SK-N-SH treated with all-trans-retinoic acid at 6 μM for 48 hours (cell line): Measurements from ENCODE around the gene MYH14.

Source experiments
- ATAC-seq: fragments of 200-7000 bp; cut with Tn5 transposase; 3 replicates; pipeline ENCODE4 v1.9.1; 2020; ENCODE audit warnings: mild to moderate bottlenecking, moderate library complexity
- ARNTL ChIP-seq: fragments of 450-650 bp; formaldehyde crosslinking; IDR thresholded peaks from 2 replicates; pipeline ENCODE4 v1.5.0; 2020; ENCODE audit warnings: low read depth, mild to moderate bottlenecking, moderate library complexity, borderline replicate concordance
- BACH2 ChIP-seq: fragments of 250-450 bp; sonication (Bioruptor Pico); IDR thresholded peaks from 2 replicates; pipeline ENCODE4 v1.9.0; 2021; ENCODE audit warnings: mild to moderate bottlenecking, borderline replicate concordance
- CSDC2 ChIP-seq: fragments of 250-450 bp; sonication (Bioruptor Pico); IDR thresholded peaks from 2 replicates; pipeline ENCODE4 v1.5.0; 2020; ENCODE audit warnings: mild to moderate bottlenecking, moderate library complexity
- ESRRG ChIP-seq: fragments of 250-450 bp; sonication (Bioruptor Pico); IDR thresholded peaks from 2 replicates; pipeline ENCODE4 v1.6.1; 2021; ENCODE audit warnings: mild to moderate bottlenecking
- GLIS3 ChIP-seq: fragments of 250-450 bp; sonication (Bioruptor Pico); IDR thresholded peaks from 2 replicates; pipeline ENCODE4 v1.5.0; 2020; ENCODE audit warnings: mild to moderate bottlenecking, moderate library complexity
- ISL1 ChIP-seq: fragments of 250-450 bp; sonication (Bioruptor Pico); IDR thresholded peaks from 2 replicates; pipeline ENCODE4 v2.1.2; 2022; ENCODE audit warnings: mild to moderate bottlenecking, moderate library complexity
- OSR1 ChIP-seq: fragments of 250-450 bp; sonication (Bioruptor Pico); IDR thresholded peaks from 2 replicates; pipeline ENCODE4 v1.8.0; 2022; ENCODE audit warnings: moderate library complexity, mild to moderate bottlenecking, inconsistent platforms
- PPARA ChIP-seq: fragments of 250-450 bp; sonication (Bioruptor Pico); IDR thresholded peaks from 2 replicates; pipeline ENCODE4 v1.5.0; 2020; ENCODE audit warnings: mild to moderate bottlenecking, borderline replicate concordance
- RARB ChIP-seq: fragments of 250-450 bp; sonication (Bioruptor Pico); IDR thresholded peaks from 2 replicates; pipeline ENCODE4 v1.8.0; 2021; ENCODE audit warnings: mild to moderate bottlenecking, moderate library complexity
- SNAI2 ChIP-seq: fragments of 250-450 bp; sonication (Bioruptor Pico); IDR thresholded peaks from 2 replicates; pipeline ENCODE4 v1.5.0; 2020; ENCODE audit warnings: mild to moderate bottlenecking, moderate library complexity
- TCF4 ChIP-seq: fragments of 250-450 bp; sonication (Bioruptor Pico); IDR thresholded peaks from 2 replicates; pipeline ENCODE4 v1.8.0; 2021; ENCODE audit warnings: mild to moderate bottlenecking, moderate library complexity, borderline replicate concordance
- TOX ChIP-seq: fragments of 250-450 bp; sonication (Bioruptor Pico); IDR thresholded peaks from 2 replicates; pipeline ENCODE4 v1.8.0; 2021; ENCODE audit warnings: mild to moderate bottlenecking, moderate library complexity, borderline replicate concordance
- ZC3H10 ChIP-seq: fragments of 250-450 bp; sonication (Bioruptor Pico); IDR thresholded peaks from 2 replicates; pipeline ENCODE4 v1.5.1; 2021; ENCODE audit warnings: mild to moderate bottlenecking, moderate library complexity
- ZFP3 ChIP-seq: fragments of 250-450 bp; sonication (Bioruptor Pico); IDR thresholded peaks from 2 replicates; pipeline ENCODE4 v1.5.0; 2020; ENCODE audit warnings: mild to moderate bottlenecking, moderate library complexity
- ZFP30 ChIP-seq: fragments of 450-650 bp; formaldehyde crosslinking; IDR thresholded peaks from 2 replicates; pipeline ENCODE4 v1.5.0; 2022; ENCODE audit warnings: mild to moderate bottlenecking, moderate library complexity
- ZNF8 ChIP-seq: fragments of 450-650 bp; formaldehyde crosslinking; IDR thresholded peaks from 2 replicates; pipeline ENCODE4 v1.5.0; 2020; ENCODE audit warnings: mild to moderate bottlenecking, moderate library complexity
- TF ChIP-seq, protein P1 (sequence below): fragments of 250-450 bp; sonication (Bioruptor Pico); IDR thresholded peaks from 2 replicates; pipeline ENCODE4 v1.5.1; 2020; ENCODE audit warnings: low read depth, mild to moderate bottlenecking, moderate library complexity
- TF ChIP-seq, protein P2 (sequence below): fragments of 250-450 bp; sonication (Bioruptor Pico); IDR thresholded peaks from 2 replicates; pipeline ENCODE4 v1.5.1; 2021; ENCODE audit warnings: mild to moderate bottlenecking, moderate library complexity
- TF ChIP-seq, protein P3 (sequence below): fragments of 250-450 bp; sonication (Bioruptor Pico); IDR thresholded peaks from 2 replicates; pipeline ENCODE4 v1.5.0; 2020; ENCODE audit warnings: mild to moderate bottlenecking, moderate library complexity
- TF ChIP-seq, protein P4 (sequence below): fragments of 250-450 bp; sonication (Bioruptor Pico); IDR thresholded peaks from 2 replicates; pipeline ENCODE4 v1.8.0; 2020; ENCODE audit warnings: mild to moderate bottlenecking, moderate library complexity, borderline replicate concordance
- TF ChIP-seq, protein P5 (sequence below): fragments of 250-450 bp; sonication (Bioruptor Pico); IDR thresholded peaks from 2 replicates; pipeline ENCODE4 v1.8.0; 2021; ENCODE audit warnings: low read depth, mild to moderate bottlenecking, moderate library complexity, borderline replicate concordance

The MYH14 gene

DNA sequence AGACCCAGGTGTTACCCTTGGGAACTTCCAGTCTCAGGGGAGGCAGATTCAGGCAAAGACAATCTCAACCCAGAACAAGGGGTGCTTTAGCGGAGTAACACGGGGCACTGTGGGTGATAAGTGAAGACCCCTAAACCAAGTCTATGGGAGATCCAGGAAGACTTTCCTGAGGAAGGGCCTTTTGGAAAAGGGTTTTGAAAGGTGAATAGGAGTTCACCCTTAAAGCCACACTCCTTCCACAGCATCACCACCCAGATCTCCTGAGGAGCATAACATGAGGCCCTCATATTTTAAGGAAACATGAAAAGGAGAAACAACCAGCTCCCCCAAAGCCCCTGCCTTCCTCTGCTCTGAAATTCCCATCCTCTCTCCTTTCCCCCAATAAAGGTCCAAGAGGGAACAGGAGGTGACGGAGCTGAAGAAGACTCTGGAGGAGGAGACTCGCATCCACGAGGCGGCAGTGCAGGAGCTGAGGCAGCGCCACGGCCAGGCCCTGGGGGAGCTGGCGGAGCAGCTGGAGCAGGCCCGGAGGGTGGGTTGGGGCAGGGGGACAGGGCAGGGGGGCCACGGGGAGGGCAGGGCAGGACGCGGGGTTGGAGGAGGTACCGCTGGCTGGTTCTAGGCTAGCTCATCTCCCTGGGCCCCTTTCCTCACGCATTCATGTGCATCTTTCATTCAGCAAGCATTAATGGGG is 73.1 kb downstream of the MYH14 start:
- TF ChIP-seq RARB (CRISPR knock-in tag) (no peak), ZFP3 (CRISPR knock-in tag) (peak; percentile 94)
- ATAC-seq: no peak

DNA sequence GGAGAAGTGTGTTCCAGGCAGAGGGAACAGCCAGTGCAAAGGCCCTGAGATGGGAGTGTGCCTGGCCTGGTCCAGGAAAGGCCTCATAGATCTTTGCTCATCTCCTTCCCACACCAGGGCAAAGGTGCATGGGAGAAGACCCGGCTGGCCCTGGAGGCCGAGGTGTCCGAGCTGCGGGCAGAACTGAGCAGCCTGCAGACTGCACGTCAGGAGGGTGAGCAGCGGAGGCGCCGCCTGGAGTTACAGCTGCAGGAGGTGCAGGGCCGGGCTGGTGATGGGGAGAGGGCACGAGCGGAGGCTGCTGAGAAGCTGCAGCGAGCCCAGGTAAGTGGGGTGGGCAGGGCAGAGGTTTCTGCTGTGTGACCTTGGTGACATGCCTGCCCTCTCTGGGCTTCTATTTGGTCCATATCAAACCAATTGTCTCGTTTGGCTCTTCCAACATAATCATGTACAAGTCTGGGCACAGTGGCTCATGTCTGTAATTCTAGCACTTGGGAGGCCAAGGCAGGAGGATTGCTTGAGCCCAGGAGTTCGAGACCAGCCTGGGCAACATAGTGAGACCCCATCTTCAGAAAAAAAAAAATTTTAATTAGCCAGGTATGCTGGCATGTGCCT is 74.7 kb downstream of the MYH14 start:
- TF ChIP-seq ZFP3 (CRISPR knock-in tag) (no peak), ISL1 (CRISPR knock-in tag) (no peak), RARB (CRISPR knock-in tag) (no peak), ESRRG (CRISPR knock-in tag) (no peak), SNAI2 (no peak), ZNF8 (no peak), ZC3H10 (CRISPR knock-in tag) (no peak), TCF4 (CRISPR knock-in tag) (no peak), ARNTL (CRISPR knock-in tag) (no peak), CSDC2 (CRISPR knock-in tag) (no peak), ZFP30 (CRISPR knock-in tag) (no peak), PPARA (CRISPR knock-in tag) (no peak), TOX (CRISPR knock-in tag) (no peak)
- TF ChIP-seq, protein P1, sequence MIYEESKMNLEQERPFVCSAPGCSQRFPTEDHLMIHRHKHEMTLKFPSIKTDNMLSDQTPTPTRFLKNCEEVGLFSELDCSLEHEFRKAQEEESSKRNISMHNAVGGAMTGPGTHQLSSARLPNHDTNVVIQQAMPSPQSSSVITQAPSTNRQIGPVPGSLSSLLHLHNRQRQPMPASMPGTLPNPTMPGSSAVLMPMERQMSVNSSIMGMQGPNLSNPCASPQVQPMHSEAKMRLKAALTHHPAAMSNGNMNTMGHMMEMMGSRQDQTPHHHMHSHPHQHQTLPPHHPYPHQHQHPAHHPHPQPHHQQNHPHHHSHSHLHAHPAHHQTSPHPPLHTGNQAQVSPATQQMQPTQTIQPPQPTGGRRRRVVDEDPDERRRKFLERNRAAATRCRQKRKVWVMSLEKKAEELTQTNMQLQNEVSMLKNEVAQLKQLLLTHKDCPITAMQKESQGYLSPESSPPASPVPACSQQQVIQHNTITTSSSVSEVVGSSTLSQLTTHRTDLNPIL (CRISPR knock-in tag): no peak
- TF ChIP-seq, protein P2, sequence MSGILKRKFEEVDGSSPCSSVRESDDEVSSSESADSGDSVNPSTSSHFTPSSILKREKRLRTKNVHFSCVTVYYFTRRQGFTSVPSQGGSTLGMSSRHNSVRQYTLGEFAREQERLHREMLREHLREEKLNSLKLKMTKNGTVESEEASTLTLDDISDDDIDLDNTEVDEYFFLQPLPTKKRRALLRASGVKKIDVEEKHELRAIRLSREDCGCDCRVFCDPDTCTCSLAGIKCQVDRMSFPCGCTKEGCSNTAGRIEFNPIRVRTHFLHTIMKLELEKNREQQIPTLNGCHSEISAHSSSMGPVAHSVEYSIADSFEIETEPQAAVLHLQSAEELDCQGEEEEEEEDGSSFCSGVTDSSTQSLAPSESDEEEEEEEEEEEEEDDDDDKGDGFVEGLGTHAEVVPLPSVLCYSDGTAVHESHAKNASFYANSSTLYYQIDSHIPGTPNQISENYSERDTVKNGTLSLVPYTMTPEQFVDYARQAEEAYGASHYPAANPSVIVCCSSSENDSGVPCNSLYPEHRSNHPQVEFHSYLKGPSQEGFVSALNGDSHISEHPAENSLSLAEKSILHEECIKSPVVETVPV (CRISPR knock-in tag): no peak
- TF ChIP-seq, protein P3, sequence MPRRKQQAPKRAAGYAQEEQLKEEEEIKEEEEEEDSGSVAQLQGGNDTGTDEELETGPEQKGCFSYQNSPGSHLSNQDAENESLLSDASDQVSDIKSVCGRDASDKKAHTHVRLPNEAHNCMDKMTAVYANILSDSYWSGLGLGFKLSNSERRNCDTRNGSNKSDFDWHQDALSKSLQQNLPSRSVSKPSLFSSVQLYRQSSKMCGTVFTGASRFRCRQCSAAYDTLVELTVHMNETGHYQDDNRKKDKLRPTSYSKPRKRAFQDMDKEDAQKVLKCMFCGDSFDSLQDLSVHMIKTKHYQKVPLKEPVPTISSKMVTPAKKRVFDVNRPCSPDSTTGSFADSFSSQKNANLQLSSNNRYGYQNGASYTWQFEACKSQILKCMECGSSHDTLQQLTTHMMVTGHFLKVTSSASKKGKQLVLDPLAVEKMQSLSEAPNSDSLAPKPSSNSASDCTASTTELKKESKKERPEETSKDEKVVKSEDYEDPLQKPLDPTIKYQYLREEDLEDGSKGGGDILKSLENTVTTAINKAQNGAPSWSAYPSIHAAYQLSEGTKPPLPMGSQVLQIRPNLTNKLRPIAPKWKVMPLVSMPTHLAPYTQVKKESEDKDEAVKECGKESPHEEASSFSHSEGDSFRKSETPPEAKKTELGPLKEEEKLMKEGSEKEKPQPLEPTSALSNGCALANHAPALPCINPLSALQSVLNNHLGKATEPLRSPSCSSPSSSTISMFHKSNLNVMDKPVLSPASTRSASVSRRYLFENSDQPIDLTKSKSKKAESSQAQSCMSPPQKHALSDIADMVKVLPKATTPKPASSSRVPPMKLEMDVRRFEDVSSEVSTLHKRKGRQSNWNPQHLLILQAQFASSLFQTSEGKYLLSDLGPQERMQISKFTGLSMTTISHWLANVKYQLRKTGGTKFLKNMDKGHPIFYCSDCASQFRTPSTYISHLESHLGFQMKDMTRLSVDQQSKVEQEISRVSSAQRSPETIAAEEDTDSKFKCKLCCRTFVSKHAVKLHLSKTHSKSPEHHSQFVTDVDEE (CRISPR knock-in tag): no peak
- TF ChIP-seq, protein P4, sequence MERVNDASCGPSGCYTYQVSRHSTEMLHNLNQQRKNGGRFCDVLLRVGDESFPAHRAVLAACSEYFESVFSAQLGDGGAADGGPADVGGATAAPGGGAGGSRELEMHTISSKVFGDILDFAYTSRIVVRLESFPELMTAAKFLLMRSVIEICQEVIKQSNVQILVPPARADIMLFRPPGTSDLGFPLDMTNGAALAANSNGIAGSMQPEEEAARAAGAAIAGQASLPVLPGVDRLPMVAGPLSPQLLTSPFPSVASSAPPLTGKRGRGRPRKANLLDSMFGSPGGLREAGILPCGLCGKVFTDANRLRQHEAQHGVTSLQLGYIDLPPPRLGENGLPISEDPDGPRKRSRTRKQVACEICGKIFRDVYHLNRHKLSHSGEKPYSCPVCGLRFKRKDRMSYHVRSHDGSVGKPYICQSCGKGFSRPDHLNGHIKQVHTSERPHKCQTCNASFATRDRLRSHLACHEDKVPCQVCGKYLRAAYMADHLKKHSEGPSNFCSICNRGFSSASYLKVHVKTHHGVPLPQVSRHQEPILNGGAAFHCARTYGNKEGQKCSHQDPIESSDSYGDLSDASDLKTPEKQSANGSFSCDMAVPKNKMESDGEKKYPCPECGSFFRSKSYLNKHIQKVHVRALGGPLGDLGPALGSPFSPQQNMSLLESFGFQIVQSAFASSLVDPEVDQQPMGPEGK (CRISPR knock-in tag): no peak
- no peak for ATAC-seq

DNA sequence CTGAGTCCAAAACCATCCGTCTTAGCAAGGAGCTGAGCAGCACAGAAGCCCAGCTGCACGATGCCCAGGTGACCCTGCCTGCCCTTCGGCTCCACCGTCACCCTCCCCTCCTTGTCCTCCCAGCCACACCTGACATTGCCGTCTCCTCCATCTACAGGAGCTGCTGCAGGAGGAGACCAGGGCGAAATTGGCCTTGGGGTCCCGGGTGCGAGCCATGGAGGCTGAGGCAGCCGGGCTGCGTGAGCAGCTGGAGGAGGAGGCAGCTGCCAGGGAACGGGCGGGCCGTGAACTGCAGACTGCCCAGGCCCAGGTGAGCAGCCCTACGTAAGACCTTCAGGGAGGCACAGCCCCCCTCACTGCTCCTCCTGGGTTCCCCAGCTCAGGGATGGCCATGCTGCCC is 76.7 kb downstream of the MYH14 start:
- ATAC-seq: no peak
- no peak for TF ChIP-seq CSDC2 (CRISPR knock-in tag)
- no peak for TF ChIP-seq ZC3H10 (CRISPR knock-in tag)
- TF ChIP-seq ZNF8: no peak
- TF ChIP-seq GLIS3 (CRISPR knock-in tag): no peak
- TF ChIP-seq PPARA (CRISPR knock-in tag): no peak
- TF ChIP-seq, protein P3 (CRISPR knock-in tag): no peak
- no peak for TF ChIP-seq BACH2 (CRISPR knock-in tag)
- TF ChIP-seq, protein P5, sequence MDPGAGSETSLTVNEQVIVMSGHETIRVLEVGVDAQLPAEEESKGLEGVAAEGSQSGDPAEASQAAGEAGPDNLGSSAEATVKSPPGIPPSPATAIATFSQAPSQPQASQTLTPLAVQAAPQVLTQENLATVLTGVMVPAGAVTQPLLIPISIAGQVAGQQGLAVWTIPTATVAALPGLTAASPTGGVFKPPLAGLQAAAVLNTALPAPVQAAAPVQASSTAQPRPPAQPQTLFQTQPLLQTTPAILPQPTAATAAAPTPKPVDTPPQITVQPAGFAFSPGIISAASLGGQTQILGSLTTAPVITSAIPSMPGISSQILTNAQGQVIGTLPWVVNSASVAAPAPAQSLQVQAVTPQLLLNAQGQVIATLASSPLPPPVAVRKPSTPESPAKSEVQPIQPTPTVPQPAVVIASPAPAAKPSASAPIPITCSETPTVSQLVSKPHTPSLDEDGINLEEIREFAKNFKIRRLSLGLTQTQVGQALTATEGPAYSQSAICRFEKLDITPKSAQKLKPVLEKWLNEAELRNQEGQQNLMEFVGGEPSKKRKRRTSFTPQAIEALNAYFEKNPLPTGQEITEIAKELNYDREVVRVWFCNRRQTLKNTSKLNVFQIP (CRISPR knock-in tag): no peak
- TF ChIP-seq OSR1: no peak
